Neural progenitor cell (in vitro differentiated cells): Measurements from ENCODE around the gene NIM1K. TPM values are rescaled to one million over a fixed set of nuclear protein-coding genes. Genes with fewer than 3 reads are reported as not detected.

Source experiments
- DNase-seq: peaks from one replicate; pipeline ENCODE4 v3.0.0-alpha.2; 2016; ENCODE audit warnings: low spot score
- H2AFZ ChIP-seq: fragments of 200-600 bp; sonication (generic); replicated peaks from 2 replicates; pipeline ENCODE4 v1.6.1; 2016; ENCODE audit warnings: antibody characterized with exemption
- H3F3A ChIP-seq: fragments of 200-600 bp; sonication (generic); 2 replicates; pipeline ENCODE4 v1.6.1; 2016; ENCODE audit warnings: antibody characterized with exemption, low read depth
- H3K27ac ChIP-seq: fragments of 200-600 bp; sonication (generic); 2 replicates; pipeline ENCODE4 v1.5.1; 2016; ENCODE audit warnings: mild to moderate bottlenecking
- H3K27me3 ChIP-seq: fragments of 200-600 bp; sonication (generic); 2 replicates; pipeline ENCODE4 v1.6.1; 2016; ENCODE audit warnings: mild to moderate bottlenecking, moderate library complexity
- H3K36me3 ChIP-seq: fragments of 200-600 bp; sonication (generic); 2 replicates; pipeline ENCODE4 v1.5.1; 2016
- H3K4me1 ChIP-seq: fragments of 200-600 bp; sonication (generic); 2 replicates; pipeline ENCODE4 v1.6.1; 2016; ENCODE audit warnings: mixed run types
- H3K4me2 ChIP-seq: fragments of 200-600 bp; sonication (generic); 2 replicates; pipeline ENCODE4 v1.6.1; 2016
- H3K4me3 ChIP-seq: fragments of 200-600 bp; sonication (generic); 2 replicates; pipeline ENCODE4 v1.5.1; 2016
- H3K79me2 ChIP-seq: fragments of 200-600 bp; sonication (generic); 2 replicates; pipeline ENCODE4 v1.6.1; 2016; ENCODE audit warnings: low read depth
- H3K9ac ChIP-seq: fragments of 200-600 bp; sonication (generic); 2 replicates; pipeline ENCODE4 v1.6.1; 2016
- H3K9me3 ChIP-seq: fragments of 200-600 bp; sonication (generic); 2 replicates; pipeline ENCODE4 v1.5.1; 2016; ENCODE audit warnings: low read depth
- H4K20me1 ChIP-seq: fragments of 200-600 bp; sonication (generic); 2 replicates; pipeline ENCODE4 v1.6.1; 2016; ENCODE audit warnings: low read depth
- H3K27ac Mint-ChIP-seq: 3 replicates; pipeline ENCODE4 v1.8.0; 2021; ENCODE audit warnings: mixed read lengths
- H3K27me3 Mint-ChIP-seq: 2 replicates; pipeline ENCODE4 v1.8.0; 2022; ENCODE audit warnings: low read depth, mild to moderate bottlenecking, inconsistent platforms, moderate library complexity, mixed read lengths; ENCODE audit not compliant: insufficient read depth
- H3K36me3 Mint-ChIP-seq: 3 replicates; pipeline ENCODE4 v1.8.0; 2021; ENCODE audit warnings: mixed read lengths
- H3K4me1 Mint-ChIP-seq: 3 replicates; pipeline ENCODE4 v1.8.0; 2021; ENCODE audit warnings: mixed read lengths
- H3K4me3 Mint-ChIP-seq: 3 replicates; pipeline ENCODE4 v1.8.0; 2021; ENCODE audit warnings: mild to moderate bottlenecking, moderate library complexity, mixed read lengths
- H3K9me3 Mint-ChIP-seq: 3 replicates; pipeline ENCODE4 v1.8.0; 2020; ENCODE audit warnings: mixed read lengths
- EZH2 ChIP-seq: fragments of 200-600 bp; sonication (generic); IDR thresholded peaks from 2 replicates; pipeline ENCODE4 v1.6.1; 2017; ENCODE audit warnings: antibody characterized with exemption, mild to moderate bottlenecking, moderate library complexity
- EZH2phosphoT487 ChIP-seq: fragments of 200-600 bp; sonication (generic); IDR thresholded peaks from 2 replicates; pipeline ENCODE4 v1.6.1; 2017; ENCODE audit warnings: antibody characterized with exemption
- total RNA-seq: library from RNA; depleted of rRNA; stranded (reverse); fragments of >200 nt; gene quantifications from 2 replicates; pipeline ENCODE4 v1.2.3, GENCODE V29; 2015; ENCODE audit warnings: low replicate concordance
- TF ChIP-seq, protein P1 (sequence below): fragments of 200-600 bp; sonication (generic); IDR thresholded peaks from 2 replicates; pipeline ENCODE4 v1.5.1; 2017; ENCODE audit warnings: antibody characterized with exemption, mild to moderate bottlenecking

The NIM1K gene
- total RNA-seq, 1 donor from 2014 or later = not detected

DNA sequence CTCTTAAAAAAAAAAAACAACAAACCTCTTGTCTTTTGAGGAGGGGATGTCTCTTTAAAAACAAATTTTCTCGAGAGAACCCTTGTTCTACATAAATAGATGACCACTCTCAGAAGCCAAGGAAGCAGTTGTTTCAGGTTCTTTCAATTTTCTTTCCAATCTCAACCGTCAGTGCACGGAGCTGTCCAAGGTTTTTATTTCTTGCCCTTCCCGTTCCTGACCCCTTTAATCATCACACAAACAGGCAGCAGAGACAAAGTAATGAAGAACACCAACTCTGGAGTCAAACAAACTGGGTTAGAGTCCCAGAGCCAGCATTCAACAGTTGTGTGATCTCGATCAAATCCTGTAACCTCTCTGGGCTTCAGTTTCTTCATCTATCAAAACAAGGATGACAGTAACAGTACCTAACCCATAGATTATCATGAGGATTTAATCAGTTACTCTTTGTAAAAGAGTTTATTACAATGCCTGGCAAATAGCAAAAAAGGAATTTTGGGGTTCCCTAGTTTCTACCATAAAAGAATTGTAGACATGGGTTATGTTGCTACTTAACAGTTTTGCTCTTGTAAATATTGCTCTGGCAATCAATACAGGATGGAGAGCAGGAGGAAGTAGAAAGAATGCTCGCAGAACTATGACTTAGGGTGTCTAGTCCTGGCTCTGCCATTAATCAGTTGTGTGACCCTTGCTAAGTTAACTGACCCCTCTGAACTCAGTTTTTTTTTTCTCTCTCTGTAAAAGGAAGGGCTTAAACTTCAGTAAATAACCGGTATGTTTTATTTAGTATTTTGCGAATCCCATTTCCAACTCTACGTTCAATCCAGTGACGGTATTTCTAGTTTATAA lies 1.0 kb upstream of the NIM1K start:
- Histone ChIP-seq H3K36me3 (no peaks in the 10 kb centered on the region), H4K20me1 (peaks cover 8% of the 10 kb centered on the region), H3K9ac (no peak overlapping the region), H3K27me3 (peaks cover 49% of the 10 kb centered on the region), H3K4me2 (peak overlapping the region; percentile 99), H3K27ac (no peak overlapping the region), H3K79me2 (no peaks in the 10 kb centered on the region), H3K4me3 (peak overlapping the region; percentile 70), H3K9me3 (no peaks in the 10 kb centered on the region), H3K4me1 (peaks cover 26% of the 10 kb centered on the region), H2AFZ (no peak overlapping the region), H3F3A (peaks cover 16% of the 10 kb centered on the region)
- TF ChIP-seq EZH2 = no peak
- no peak for TF ChIP-seq EZH2phosphoT487
- TF ChIP-seq, protein P1, sequence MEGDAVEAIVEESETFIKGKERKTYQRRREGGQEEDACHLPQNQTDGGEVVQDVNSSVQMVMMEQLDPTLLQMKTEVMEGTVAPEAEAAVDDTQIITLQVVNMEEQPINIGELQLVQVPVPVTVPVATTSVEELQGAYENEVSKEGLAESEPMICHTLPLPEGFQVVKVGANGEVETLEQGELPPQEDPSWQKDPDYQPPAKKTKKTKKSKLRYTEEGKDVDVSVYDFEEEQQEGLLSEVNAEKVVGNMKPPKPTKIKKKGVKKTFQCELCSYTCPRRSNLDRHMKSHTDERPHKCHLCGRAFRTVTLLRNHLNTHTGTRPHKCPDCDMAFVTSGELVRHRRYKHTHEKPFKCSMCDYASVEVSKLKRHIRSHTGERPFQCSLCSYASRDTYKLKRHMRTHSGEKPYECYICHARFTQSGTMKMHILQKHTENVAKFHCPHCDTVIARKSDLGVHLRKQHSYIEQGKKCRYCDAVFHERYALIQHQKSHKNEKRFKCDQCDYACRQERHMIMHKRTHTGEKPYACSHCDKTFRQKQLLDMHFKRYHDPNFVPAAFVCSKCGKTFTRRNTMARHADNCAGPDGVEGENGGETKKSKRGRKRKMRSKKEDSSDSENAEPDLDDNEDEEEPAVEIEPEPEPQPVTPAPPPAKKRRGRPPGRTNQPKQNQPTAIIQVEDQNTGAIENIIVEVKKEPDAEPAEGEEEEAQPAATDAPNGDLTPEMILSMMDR = no peak
- H3K9me3 Mint-ChIP-seq = peaks cover 2% of the 10 kb centered on the region
- H3K27me3 Mint-ChIP-seq = peaks cover 17% of the 10 kb centered on the region
- no peak overlapping the region for H3K27ac Mint-ChIP-seq
- peak; percentile 32 for DNase-seq
- peaks cover 25% of the 10 kb centered on the region for H3K4me1 Mint-ChIP-seq
- H3K4me3 Mint-ChIP-seq = peak overlapping the region; percentile 88
- no peaks in the 10 kb centered on the region for H3K36me3 Mint-ChIP-seq

DNA sequence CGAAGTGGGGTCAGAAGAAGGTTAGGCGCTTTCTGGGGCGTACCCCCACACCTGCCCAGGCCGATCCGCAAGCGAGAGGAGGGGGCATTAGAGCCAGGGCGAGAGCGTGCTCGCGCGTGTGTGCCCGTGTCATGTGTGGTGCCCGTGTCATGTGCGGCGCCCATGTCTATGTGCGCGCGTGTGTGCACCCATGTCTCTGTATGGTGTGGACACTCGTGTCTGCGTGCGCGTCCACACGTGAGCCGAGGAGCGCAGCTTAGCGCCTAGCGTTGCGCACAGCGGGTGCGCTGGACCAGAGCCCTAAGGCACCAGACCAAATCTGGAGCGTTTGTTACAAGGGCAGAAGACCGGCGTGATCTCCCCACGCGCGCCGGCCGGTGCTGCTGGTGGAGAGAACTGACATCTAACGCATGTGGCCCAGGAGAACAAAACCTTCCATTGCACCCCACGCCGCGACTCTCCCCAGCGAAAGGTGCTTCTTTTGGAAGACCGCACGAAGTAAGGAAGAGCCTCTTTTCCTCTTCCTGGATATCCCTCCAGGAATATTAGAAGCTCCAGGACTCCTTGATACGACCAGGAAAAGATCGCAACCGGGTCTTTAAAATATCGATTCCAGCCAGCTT lies 644 bp downstream of the NIM1K start:
- no peaks in the 10 kb centered on the region for H3K9me3 ChIP-seq
- peak overlapping the region; percentile 99 for H3K4me2 ChIP-seq
- H3K4me3 Mint-ChIP-seq = peak overlapping the region; percentile 88
- H3K27ac Mint-ChIP-seq = no peak overlapping the region
- no peaks in the 10 kb centered on the region for H3K79me2 ChIP-seq
- no peaks in the 10 kb centered on the region for H3K9me3 Mint-ChIP-seq
- peaks cover 49% of the 10 kb centered on the region for H3K27me3 ChIP-seq
- no peak overlapping the region for H3K27ac ChIP-seq
- no peak overlapping the region for H3K9ac ChIP-seq
- H3K36me3 ChIP-seq = no peaks in the 10 kb centered on the region
- H2AFZ ChIP-seq = no peak overlapping the region
- H3K36me3 Mint-ChIP-seq = no peaks in the 10 kb centered on the region
- H3K4me3 ChIP-seq = peak overlapping the region; percentile 70
- peaks cover 8% of the 10 kb centered on the region for H4K20me1 ChIP-seq
- DNase-seq = peak; percentile 39
- H3K27me3 Mint-ChIP-seq = peaks cover 17% of the 10 kb centered on the region
- TF ChIP-seq, protein P1 = no peak
- TF ChIP-seq EZH2 = peak; percentile 55
- peaks cover 25% of the 10 kb centered on the region for H3K4me1 Mint-ChIP-seq
- peaks cover 26% of the 10 kb centered on the region for H3K4me1 ChIP-seq
- peaks cover 16% of the 10 kb centered on the region for H3F3A ChIP-seq

DNA sequence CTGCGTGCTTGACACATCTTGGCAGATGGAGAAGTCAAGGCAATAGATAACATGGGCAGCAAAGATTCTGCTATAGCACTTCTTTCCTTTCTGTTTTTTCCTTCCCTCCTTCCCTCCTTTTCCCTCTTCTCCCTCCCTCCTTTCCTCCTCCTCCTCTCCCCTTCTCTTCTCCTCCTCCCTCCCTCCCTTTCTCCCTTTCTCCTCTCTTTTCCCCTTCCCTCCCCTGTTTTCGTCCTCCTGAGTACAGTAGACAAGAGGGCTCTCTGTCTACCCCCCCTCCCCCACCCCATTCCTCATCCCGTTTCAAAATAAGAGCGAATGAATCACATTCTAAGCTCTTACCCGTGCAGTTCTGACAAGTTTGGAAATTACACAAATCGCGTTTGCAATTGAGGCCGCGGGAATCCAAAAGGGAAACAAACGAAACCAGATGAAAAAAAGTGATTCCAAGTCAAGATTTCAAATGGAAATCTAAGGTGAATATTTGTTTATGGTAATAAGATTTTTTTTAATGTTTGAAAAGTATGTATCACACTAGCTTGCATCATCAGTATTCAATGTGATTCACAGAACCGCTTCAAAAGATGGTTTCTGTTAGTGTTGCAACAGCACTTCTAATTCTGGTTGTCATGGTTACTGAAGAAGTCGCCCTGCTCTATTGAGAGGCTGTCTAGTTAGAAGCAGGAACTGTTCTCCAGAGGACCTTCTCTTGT lies 1.3 kb downstream of the NIM1K start:
- Histone ChIP-seq H3K27me3 (peaks cover 49% of the 10 kb centered on the region), H3K9ac (no peak overlapping the region), H3K79me2 (no peaks in the 10 kb centered on the region), H2AFZ (no peak overlapping the region), H3K4me2 (peak overlapping the region; percentile 99), H4K20me1 (peaks cover 8% of the 10 kb centered on the region), H3K36me3 (no peaks in the 10 kb centered on the region), H3F3A (peaks cover 16% of the 10 kb centered on the region), H3K4me1 (peaks cover 26% of the 10 kb centered on the region), H3K9me3 (no peaks in the 10 kb centered on the region), H3K27ac (no peak overlapping the region), H3K4me3 (peak overlapping the region; percentile 70)
- Mint-ChIP-seq H3K27ac (no peak overlapping the region), H3K4me1 (peaks cover 25% of the 10 kb centered on the region), H3K4me3 (peak overlapping the region; percentile 88), H3K9me3 (no peaks in the 10 kb centered on the region), H3K27me3 (peaks cover 17% of the 10 kb centered on the region), H3K36me3 (no peaks in the 10 kb centered on the region)
- TF ChIP-seq EZH2 (no peak), EZH2phosphoT487 (no peak)
- TF ChIP-seq, protein P1 = no peak
- peak; percentile 56 for DNase-seq
